Mesenchymal stem cell (in vitro differentiated cells and primary cell): Measurements from ENCODE around the gene ZNF483.
"Not testable (repeated sequence)": the region's sequence is repeated elsewhere in the genome, so short reads cannot be mapped to it uniquely, and the experiment has no call there.

Experiments
- DNase-seq: peaks from one replicate; pipeline ENCODE4 v3.0.0-alpha.2; 2013
- H2AFZ ChIP-seq: one replicate; pipeline ENCODE4 v1.6.1; 2013; ENCODE audit warnings: low read depth, mild to moderate bottlenecking, control low read depth, inconsistent platforms, low read length, moderate library complexity
- H2AK5ac ChIP-seq: 2 replicates; pipeline ENCODE4 v1.6.1; 2013; ENCODE audit warnings: low read length, moderate library complexity, mild to moderate bottlenecking, inconsistent platforms; ENCODE audit not compliant: severe bottlenecking
- H2BK120ac ChIP-seq: one replicate; pipeline ENCODE4 v1.6.1; 2013; ENCODE audit warnings: low read depth, mild to moderate bottlenecking, inconsistent platforms, low read length, moderate library complexity
- H2BK12ac ChIP-seq, 2 experiments: one replicate each; pipeline ENCODE4 v1.6.1; 2013; ENCODE audit warnings: inconsistent platforms in 2 of 2, low read length in 2 of 2, mild to moderate bottlenecking in 2 of 2, moderate library complexity in 2 of 2, control low read depth in 1 of 2
- H2BK15ac ChIP-seq: one replicate; pipeline ENCODE4 v1.6.1; 2013; ENCODE audit warnings: mild to moderate bottlenecking, low read depth, inconsistent platforms; ENCODE audit not compliant: poor library complexity, severe bottlenecking
- H2BK5ac ChIP-seq: 2 replicates; pipeline ENCODE4 v1.6.1; 2013; ENCODE audit warnings: low read depth, mild to moderate bottlenecking, low read length, control low read depth, inconsistent platforms; ENCODE audit not compliant: poor library complexity, severe bottlenecking
- H3K14ac ChIP-seq, 2 experiments: one replicate each; pipeline ENCODE4 v1.6.1; 2013; ENCODE audit warnings: inconsistent platforms in 2 of 2, low read length in 2 of 2, control low read depth in 1 of 2, mild to moderate bottlenecking in 1 of 2, moderate library complexity in 1 of 2
- H3K18ac ChIP-seq, 2 experiments: one replicate each; pipeline ENCODE4 v1.6.1; 2013; ENCODE audit warnings: inconsistent platforms in 2 of 2, low read length in 2 of 2, control low read depth in 1 of 2, low read depth in 1 of 2, mild to moderate bottlenecking in 1 of 2
- H3K23ac ChIP-seq, 2 experiments: one replicate each; pipeline ENCODE4 v1.6.1; 2013; ENCODE audit warnings: inconsistent platforms in 2 of 2, low read length in 2 of 2, mild to moderate bottlenecking in 2 of 2, moderate library complexity in 2 of 2, control low read depth in 1 of 2
- H3K27ac ChIP-seq: 2 replicates; pipeline ENCODE4 v1.5.1; 2013; ENCODE audit warnings: mild to moderate bottlenecking, moderate library complexity, low read length, control low read depth, inconsistent platforms; ENCODE audit not compliant: poor library complexity, severe bottlenecking
- H3K27me3 ChIP-seq, 2 experiments: 2 replicates each; pipeline versions ENCODE4 v1.6.1 to v1.7.0; 2013; ENCODE audit warnings: low read length in 2 of 2, mild to moderate bottlenecking in 2 of 2, moderate library complexity in 2 of 2, control low read depth in 1 of 2, inconsistent platforms in 1 of 2; ENCODE audit not compliant: control insufficient read depth in 1 of 2, insufficient read depth in 1 of 2
- H3K36me3 ChIP-seq, 2 experiments: 2 replicates each; pipeline versions ENCODE4 v1.6.1 to v1.7.0; 2013; ENCODE audit warnings: low read length in 2 of 2, control low read depth in 1 of 2, inconsistent platforms in 1 of 2, low read depth in 1 of 2, mild to moderate bottlenecking in 1 of 2; ENCODE audit not compliant: insufficient read depth in 2 of 2, control insufficient read depth in 1 of 2
- H3K4ac ChIP-seq, 2 experiments: one replicate each; pipeline ENCODE4 v1.6.1; 2013; ENCODE audit warnings: inconsistent platforms in 2 of 2, low read length in 2 of 2, mild to moderate bottlenecking in 2 of 2, moderate library complexity in 2 of 2, control low read depth in 1 of 2, low read depth in 1 of 2
- H3K4me1 ChIP-seq: 2 replicates; pipeline ENCODE4 v1.6.1; 2013; ENCODE audit warnings: low read depth, low read length, control low read depth; ENCODE audit not compliant: control insufficient read depth, insufficient read depth
- H3K4me2 ChIP-seq: 2 replicates; pipeline ENCODE4 v1.6.1; 2013; ENCODE audit warnings: low read length, mild to moderate bottlenecking, inconsistent platforms; ENCODE audit not compliant: poor library complexity, severe bottlenecking
- H3K4me3 ChIP-seq, 2 experiments: 2 replicates each; pipeline versions ENCODE4 v1.5.1 to v1.7.0; 2013; ENCODE audit warnings: low read length in 2 of 2, mild to moderate bottlenecking in 2 of 2, control low read depth in 1 of 2, low read depth in 1 of 2; ENCODE audit not compliant: insufficient read depth in 1 of 2
- H3K79me1 ChIP-seq: replicated peaks from 2 replicates; pipeline ENCODE4 v1.6.1; 2013; ENCODE audit warnings: mild to moderate bottlenecking, control low read depth, low read length, inconsistent platforms; ENCODE audit not compliant: poor library complexity, severe bottlenecking
- H3K9ac ChIP-seq: 2 replicates; pipeline ENCODE4 v1.7.0; 2013; ENCODE audit warnings: mild to moderate bottlenecking, low read length, moderate library complexity
- H3K9me3 ChIP-seq: 2 replicates; pipeline ENCODE4 v1.7.0; 2013; ENCODE audit warnings: mild to moderate bottlenecking, low read length; ENCODE audit not compliant: control insufficient read depth
- H4K8ac ChIP-seq: one replicate; pipeline ENCODE4 v1.6.1; 2013; ENCODE audit warnings: inconsistent platforms, mild to moderate bottlenecking, low read length, moderate library complexity
- H4K91ac ChIP-seq: one replicate; pipeline ENCODE4 v1.6.1; 2013; ENCODE audit warnings: mild to moderate bottlenecking, low read length, inconsistent platforms
- WGBS: methylation state at CpG from one replicate; pipeline ENCODE4 v1.1.7; 2013; ENCODE audit warnings: mixed read lengths; 5-methylcytosine and 5-hydroxymethylcytosine counted together

The ZNF483 gene

DNA sequence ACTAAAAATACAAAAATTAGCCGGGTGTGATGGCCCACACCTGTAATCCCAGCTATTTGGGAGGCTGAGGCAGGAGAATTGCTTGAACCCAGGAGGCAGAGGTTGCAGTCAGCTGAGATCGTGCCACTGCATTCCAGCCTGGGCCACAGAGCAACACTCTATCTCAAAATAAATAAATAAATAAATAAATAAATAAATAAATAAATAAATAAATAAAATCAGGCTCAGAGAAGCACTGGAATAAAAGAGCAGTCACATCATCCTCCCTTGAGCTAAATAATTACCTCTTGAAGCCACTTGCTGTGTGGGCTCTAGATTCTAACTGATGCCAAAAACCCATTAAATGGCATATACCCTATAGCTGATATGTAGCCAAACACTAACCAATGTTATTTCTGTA, 27.8 kb upstream of the ZNF483 start:
- not testable (repeated sequence) for H2BK120ac ChIP-seq, H3K4me1 ChIP-seq, H3K4ac ChIP-seq, H2BK15ac ChIP-seq, DNase-seq, H2AFZ ChIP-seq, H2BK12ac ChIP-seq, H3K9ac ChIP-seq, H3K18ac ChIP-seq, H3K9me3 ChIP-seq, H2AK5ac ChIP-seq, H3K27ac ChIP-seq, H4K91ac ChIP-seq, H2BK5ac ChIP-seq, H3K27me3 ChIP-seq, H4K8ac ChIP-seq, H3K4me3 ChIP-seq, H3K36me3 ChIP-seq, H3K4me2 ChIP-seq, H3K14ac ChIP-seq, H3K23ac ChIP-seq, H3K79me1 ChIP-seq
- WGBS: no CpG with 5 or more reads among the region's 2 CpGs

DNA sequence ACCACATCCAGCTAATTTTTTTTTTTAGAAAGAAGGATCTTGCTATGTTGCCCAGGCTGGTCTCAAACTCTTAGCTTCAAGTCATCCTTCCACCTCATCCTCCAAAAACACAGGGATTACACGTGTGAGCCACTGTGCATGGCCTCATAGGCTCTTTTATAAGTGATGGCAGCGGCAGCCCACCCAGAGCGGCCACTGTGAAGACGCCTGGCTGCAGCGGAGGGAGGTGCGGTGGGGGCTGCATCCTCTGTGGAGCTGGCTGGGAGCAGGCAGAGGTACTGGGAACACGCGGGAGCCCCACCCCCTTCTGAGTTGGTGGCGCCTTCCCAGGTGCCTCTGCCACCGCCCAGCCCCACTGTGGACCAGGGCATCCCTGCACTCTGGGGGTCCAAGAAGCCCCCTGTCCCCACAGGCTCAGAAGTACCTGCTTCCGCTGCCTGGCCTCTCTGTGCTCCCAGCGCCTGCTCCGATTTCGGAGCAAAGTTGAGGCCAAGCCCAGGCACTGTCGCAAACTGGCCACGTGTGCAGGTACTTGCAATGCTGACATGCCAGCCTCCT, 23.9 kb upstream of the ZNF483 start:
- Histone ChIP-seq H4K91ac (no peak overlapping the region), H3K23ac (no peak overlapping the region), H3K4me3 (no peak overlapping the region), H2BK120ac (no peak overlapping the region), H2AK5ac (no peak overlapping the region), H2BK5ac (no peak overlapping the region), H3K36me3 (no peaks in the 10 kb centered on the region), H3K18ac (no peak overlapping the region), H4K8ac (no peak overlapping the region), H3K4me1 (no peaks in the 10 kb centered on the region), H2BK12ac (no peak overlapping the region), H3K4ac (no peak overlapping the region), H3K9me3 (no peaks in the 10 kb centered on the region), H3K14ac (no peak overlapping the region), H3K27ac (no peak overlapping the region), H3K9ac (no peak overlapping the region), H2AFZ (no peak overlapping the region), H3K79me1 (no peaks in the 10 kb centered on the region), H3K27me3 (no peaks in the 10 kb centered on the region), H2BK15ac (no peak overlapping the region), H3K4me2 (no peak overlapping the region)
- no peak for DNase-seq
- 93% methylated on average over 16 of the region's 16 CpGs for WGBS

DNA sequence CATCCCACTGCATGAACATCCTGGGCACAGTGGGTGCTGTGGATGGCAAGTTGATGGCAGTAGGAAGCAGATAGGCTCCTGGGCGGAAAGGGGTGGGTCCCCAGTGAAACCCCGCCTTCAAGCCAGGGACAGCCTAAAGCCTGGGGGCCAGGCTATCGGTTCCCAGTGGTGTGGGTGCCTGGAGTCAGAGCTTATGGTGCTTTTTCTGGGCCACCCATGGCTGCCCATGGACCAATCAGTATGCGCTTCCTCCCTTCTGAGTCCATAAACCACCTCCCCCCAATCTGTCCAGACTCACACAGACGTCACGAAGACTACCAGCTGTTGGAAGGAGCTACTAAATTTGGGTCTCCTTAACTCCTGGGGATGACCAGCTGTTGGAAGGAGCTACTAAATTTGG, 23.3 kb upstream of the ZNF483 start:
- Histone ChIP-seq H4K91ac (no peak overlapping the region), H3K4me1 (no peaks in the 10 kb centered on the region), H2BK120ac (no peak overlapping the region), H2AFZ (no peak overlapping the region), H3K79me1 (no peaks in the 10 kb centered on the region), H3K9me3 (no peaks in the 10 kb centered on the region), H2BK15ac (no peak overlapping the region), H2AK5ac (no peak overlapping the region), H3K14ac (peak overlapping the region in 1 of 2 experiments; percentile 5), H3K27ac (no peak overlapping the region), H3K23ac (no peak overlapping the region), H3K36me3 (no peaks in the 10 kb centered on the region), H3K4ac (no peak overlapping the region), H2BK12ac (no peak overlapping the region), H3K9ac (no peak overlapping the region), H4K8ac (no peak overlapping the region), H2BK5ac (no peak overlapping the region), H3K4me3 (no peak overlapping the region), H3K18ac (no peak overlapping the region), H3K27me3 (no peaks in the 10 kb centered on the region), H3K4me2 (no peak overlapping the region)
- DNase-seq: no peak
- WGBS: 86% methylated on average over 5 of the region's 6 CpGs

DNA sequence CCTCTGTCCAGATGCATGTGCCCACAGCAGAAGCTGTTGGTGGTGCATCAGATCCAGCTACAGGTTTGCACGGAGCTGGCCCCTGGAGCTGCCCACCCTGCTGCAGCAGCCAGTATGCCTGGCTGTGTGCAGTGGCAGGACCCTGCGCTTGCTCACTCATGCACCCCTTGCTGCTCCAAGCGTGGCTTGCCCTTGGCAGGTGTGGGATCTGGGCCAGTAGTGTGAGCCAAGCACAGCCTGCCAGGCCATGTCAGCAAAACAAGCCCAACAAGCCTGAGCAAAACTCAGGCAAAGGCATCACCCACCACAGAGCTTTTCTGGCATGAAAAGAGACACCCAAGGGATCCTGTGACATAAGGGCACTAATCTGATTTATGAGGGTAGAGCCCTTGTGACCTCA, 22.5 kb upstream of the ZNF483 start:
- H3K4me3 ChIP-seq: no peak overlapping the region
- H2BK120ac ChIP-seq: no peak overlapping the region
- no peak overlapping the region for H3K27ac ChIP-seq
- H2BK12ac ChIP-seq: no peak overlapping the region
- no peaks in the 10 kb centered on the region for H3K27me3 ChIP-seq
- H4K91ac ChIP-seq: no peak overlapping the region
- no peaks in the 10 kb centered on the region for H3K79me1 ChIP-seq
- peak overlapping the region in 1 of 2 experiments; percentile 83 for H3K14ac ChIP-seq
- 82% methylated on average over 3 of the region's 3 CpGs for WGBS
- H2AFZ ChIP-seq: no peak overlapping the region
- no peak overlapping the region for H2BK15ac ChIP-seq
- no peak overlapping the region for H3K23ac ChIP-seq
- no peaks in the 10 kb centered on the region for H3K36me3 ChIP-seq
- H3K18ac ChIP-seq: no peak overlapping the region
- H2BK5ac ChIP-seq: no peak overlapping the region
- no peak overlapping the region for H4K8ac ChIP-seq
- no peak overlapping the region for H3K4me2 ChIP-seq
- no peak for DNase-seq
- H3K9ac ChIP-seq: no peak overlapping the region
- H3K4me1 ChIP-seq: no peaks in the 10 kb centered on the region
- no peak overlapping the region for H2AK5ac ChIP-seq
- no peaks in the 10 kb centered on the region for H3K9me3 ChIP-seq
- no peak overlapping the region for H3K4ac ChIP-seq
